Measurements from ENCODE around the gene PRKCB. TPM values are rescaled to one million over a fixed set of nuclear protein-coding genes. Genes with fewer than 3 reads are reported as not detected.

PRKCB gene
- total RNA-seq, 1 experiment from 2014 or later = 0.89 TPM

- no TSS peak for BruUV-seq (replicated peaks)
- H3K27me3 ChIP-seq (ENCODE audit: insufficient read depth, low read length) = peaks cover 19% of the 10 kb centered on the region; the same call in 1 of the 2 replicates
- CTCF ChIA-PET = no interaction called here
Measured at GRCh38 chr16:24221219-24221618, 385.4 kb downstream of the PRKCB start.

More at GRCh38 chr16:24221219-24221618, 385.4 kb downstream of the PRKCB start:
- POLR2A ChIA-PET = no interaction called here
- Histone ChIP-seq H3K79me2 (ENCODE audit: insufficient read depth, low read length) (no peaks in the 10 kb centered on the region), H2AFZ (ENCODE audit: low read depth, low read length, poor library complexity, severe bottlenecking) (no peak overlapping the region), H4K20me1 (ENCODE audit: insufficient read depth) (no peaks in the 10 kb centered on the region), H3K9ac (ENCODE audit: low read length) (no peak overlapping the region), H3K9me2 (ENCODE audit: insufficient read depth) (no peaks in the 10 kb centered on the region), H3K4me3 (replicated peaks in 1 of 2; ENCODE audit: low read depth in 1 of 2, low read length in 2 of 2) (no peak overlapping the region), H3K4me1 (ENCODE audit: control insufficient read depth in 1 of 2, insufficient read depth in 2 of 2, low read length in 2 of 2) (no peaks in the 10 kb centered on the region), H3K36me3 (ENCODE audit: control insufficient read depth in 1 of 2, insufficient read depth in 2 of 2, low read length in 2 of 2) (no peaks in the 10 kb centered on the region), H3K27ac (ENCODE audit: low read depth, low read length) (no peak overlapping the region), H3K9me3 (ENCODE audit: control insufficient read depth in 1 of 2, insufficient read depth in 1 of 2, low read depth in 1 of 2, low read length in 2 of 2) (no peaks in the 10 kb centered on the region), H3K4me2 (ENCODE audit: low read length) (no peak overlapping the region)
- no peak for DNase-seq (ENCODE audit: low read depth, low spot score)
- intact Hi-C loops (cut with micrococcal nuclease) = no loop called here
- RAD21 ChIA-PET (ENCODE audit: low non-redundant PET in 1 of 2, low total read pairs in 2 of 2, uncharacterized antibody in 2 of 2, unreplicated experiment in 2 of 2) = no interaction called here
- ATAC-seq = no peak
- TF ChIP-seq CBX3 (IDR thresholded peaks at IDR 0.05; ENCODE audit: low read depth) (no peak), REST (IDR thresholded peaks at IDR 0.05; ENCODE audit: low read depth) (no peak)

Measured in HCT116 (cell line).